ENCODE data around the gene LDAF1.

Gene LDAF1

GRCh38 chr16:21126518-21126917 is 32.0 kb upstream of the LDAF1 start:
- H3K4me3 ChIP-seq (ENCODE audit: low read depth in 1 of 2, low read length in 1 of 2), result no peak overlapping the region
- TF ChIP-seq CTCF (IDR thresholded peaks at IDR 0.05), result no peak
- no peaks in the 10 kb centered on the region for H3K36me3 ChIP-seq

GRCh38 chr16:21128991-21129390 is 29.5 kb upstream of the LDAF1 start:
- Histone ChIP-seq H3K36me3 (no peaks in the 10 kb centered on the region), H3K4me1 (ENCODE audit: control insufficient read depth in 1 of 2, insufficient read depth in 1 of 2, low read depth in 1 of 2, low read length in 1 of 2) (no peaks in the 10 kb centered on the region), H3K9me3 (no peaks in the 10 kb centered on the region), H3K27ac (no peak overlapping the region), H3K27me3 (no peaks in the 10 kb centered on the region), H3K4me3 (ENCODE audit: low read depth in 1 of 2, low read length in 1 of 2) (no peak overlapping the region)
- no peak for TF ChIP-seq CTCF (IDR thresholded peaks at IDR 0.05)

More at GRCh38 chr16:21126518-21126917, 32.0 kb upstream of the LDAF1 start:
- H3K9me3 ChIP-seq, result no peaks in the 10 kb centered on the region
- no peak overlapping the region for H3K27ac ChIP-seq
- no peaks in the 10 kb centered on the region for H3K27me3 ChIP-seq
- no peaks in the 10 kb centered on the region for H3K4me1 ChIP-seq (ENCODE audit: control insufficient read depth in 1 of 2, insufficient read depth in 1 of 2, low read depth in 1 of 2, low read length in 1 of 2)

GRCh38 chr16:21130811-21131210 is 27.7 kb upstream of the LDAF1 start:
- no peaks in the 10 kb centered on the region for H3K4me1 ChIP-seq (ENCODE audit: control insufficient read depth in 1 of 2, insufficient read depth in 1 of 2, low read depth in 1 of 2, low read length in 1 of 2)
- no peak overlapping the region for H3K4me3 ChIP-seq (ENCODE audit: low read depth in 1 of 2, low read length in 1 of 2)
- no peaks in the 10 kb centered on the region for H3K9me3 ChIP-seq
- H3K27me3 ChIP-seq, result no peaks in the 10 kb centered on the region
- TF ChIP-seq CTCF (IDR thresholded peaks at IDR 0.05), result no peak
- no peak overlapping the region for H3K27ac ChIP-seq
- H3K36me3 ChIP-seq, result no peaks in the 10 kb centered on the region

- Histone ChIP-seq H3K27ac (no peak overlapping the region), H3K9me3 (no peaks in the 10 kb centered on the region), H3K4me3 (ENCODE audit: low read depth in 1 of 2, low read length in 1 of 2) (no peak overlapping the region), H3K4me1 (ENCODE audit: control insufficient read depth in 1 of 2, insufficient read depth in 1 of 2, low read depth in 1 of 2, low read length in 1 of 2) (no peaks in the 10 kb centered on the region), H3K36me3 (no peaks in the 10 kb centered on the region), H3K27me3 (no peaks in the 10 kb centered on the region)
- no peak for TF ChIP-seq CTCF (IDR thresholded peaks at IDR 0.05)
Observed at GRCh38 chr16:21134053-21134452, 24.4 kb upstream of the LDAF1 start.

GRCh38 chr16:21145738-21146137 is 12.7 kb upstream of the LDAF1 start:
- Histone ChIP-seq H3K27me3 (peaks cover 35% of the 10 kb centered on the region), H3K4me1 (ENCODE audit: control insufficient read depth in 1 of 2, insufficient read depth in 1 of 2, low read depth in 1 of 2, low read length in 1 of 2) (no peaks in the 10 kb centered on the region), H3K36me3 (no peaks in the 10 kb centered on the region), H3K9me3 (no peaks in the 10 kb centered on the region), H3K27ac (no peak overlapping the region), H3K4me3 (ENCODE audit: low read depth in 1 of 2, low read length in 1 of 2) (no peak overlapping the region)
- no peak for TF ChIP-seq CTCF (IDR thresholded peaks at IDR 0.05)
